ENCODE data around the gene BRD1.

DNA sequence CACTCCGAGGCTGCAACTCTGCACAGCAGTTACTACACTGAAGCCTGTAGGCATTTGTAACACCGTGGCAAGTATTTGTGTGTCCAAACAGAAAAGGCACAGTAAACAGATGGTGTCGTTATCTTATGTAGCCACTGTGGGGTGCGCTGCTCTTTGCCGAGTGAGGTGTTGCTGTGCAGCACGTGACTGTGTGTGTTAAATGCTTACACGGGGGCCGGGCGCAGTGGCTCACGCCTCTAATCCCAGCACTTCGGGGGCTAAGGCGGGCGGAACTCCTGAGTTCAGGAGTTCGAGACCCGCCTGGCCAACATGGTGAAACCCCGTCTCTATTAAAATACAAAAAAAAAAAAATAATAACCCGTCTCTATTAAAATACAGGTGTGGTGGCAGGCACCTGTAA lies 37.5 kb upstream of the BRD1 start:
- TF ChIP-seq, protein P1, sequence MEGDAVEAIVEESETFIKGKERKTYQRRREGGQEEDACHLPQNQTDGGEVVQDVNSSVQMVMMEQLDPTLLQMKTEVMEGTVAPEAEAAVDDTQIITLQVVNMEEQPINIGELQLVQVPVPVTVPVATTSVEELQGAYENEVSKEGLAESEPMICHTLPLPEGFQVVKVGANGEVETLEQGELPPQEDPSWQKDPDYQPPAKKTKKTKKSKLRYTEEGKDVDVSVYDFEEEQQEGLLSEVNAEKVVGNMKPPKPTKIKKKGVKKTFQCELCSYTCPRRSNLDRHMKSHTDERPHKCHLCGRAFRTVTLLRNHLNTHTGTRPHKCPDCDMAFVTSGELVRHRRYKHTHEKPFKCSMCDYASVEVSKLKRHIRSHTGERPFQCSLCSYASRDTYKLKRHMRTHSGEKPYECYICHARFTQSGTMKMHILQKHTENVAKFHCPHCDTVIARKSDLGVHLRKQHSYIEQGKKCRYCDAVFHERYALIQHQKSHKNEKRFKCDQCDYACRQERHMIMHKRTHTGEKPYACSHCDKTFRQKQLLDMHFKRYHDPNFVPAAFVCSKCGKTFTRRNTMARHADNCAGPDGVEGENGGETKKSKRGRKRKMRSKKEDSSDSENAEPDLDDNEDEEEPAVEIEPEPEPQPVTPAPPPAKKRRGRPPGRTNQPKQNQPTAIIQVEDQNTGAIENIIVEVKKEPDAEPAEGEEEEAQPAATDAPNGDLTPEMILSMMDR (IDR thresholded peaks at IDR 0.05; ENCODE audit: insufficient read depth, low read length), result no peak
- no peak for TF ChIP-seq POLR2AphosphoS5 (IDR thresholded peaks at IDR 0.05; ENCODE audit: low read depth)
